ENCODE measurements around the gene HIC2. TPM values are rescaled to one million over a fixed set of nuclear protein-coding genes. Genes with fewer than 3 reads are reported as not detected.
"Not testable (repeated sequence)": the region's sequence is repeated elsewhere in the genome, so short reads cannot be mapped to it uniquely, and the experiment has no call there.

HIC2 gene
- total and polyA plus RNA-seq, 10 of the 15 experiments (the other 5 are each of a cell fraction or from before 2014, with no cell fraction given) = 0.11 to 5.0 (median 1.4) TPM

DNA sequence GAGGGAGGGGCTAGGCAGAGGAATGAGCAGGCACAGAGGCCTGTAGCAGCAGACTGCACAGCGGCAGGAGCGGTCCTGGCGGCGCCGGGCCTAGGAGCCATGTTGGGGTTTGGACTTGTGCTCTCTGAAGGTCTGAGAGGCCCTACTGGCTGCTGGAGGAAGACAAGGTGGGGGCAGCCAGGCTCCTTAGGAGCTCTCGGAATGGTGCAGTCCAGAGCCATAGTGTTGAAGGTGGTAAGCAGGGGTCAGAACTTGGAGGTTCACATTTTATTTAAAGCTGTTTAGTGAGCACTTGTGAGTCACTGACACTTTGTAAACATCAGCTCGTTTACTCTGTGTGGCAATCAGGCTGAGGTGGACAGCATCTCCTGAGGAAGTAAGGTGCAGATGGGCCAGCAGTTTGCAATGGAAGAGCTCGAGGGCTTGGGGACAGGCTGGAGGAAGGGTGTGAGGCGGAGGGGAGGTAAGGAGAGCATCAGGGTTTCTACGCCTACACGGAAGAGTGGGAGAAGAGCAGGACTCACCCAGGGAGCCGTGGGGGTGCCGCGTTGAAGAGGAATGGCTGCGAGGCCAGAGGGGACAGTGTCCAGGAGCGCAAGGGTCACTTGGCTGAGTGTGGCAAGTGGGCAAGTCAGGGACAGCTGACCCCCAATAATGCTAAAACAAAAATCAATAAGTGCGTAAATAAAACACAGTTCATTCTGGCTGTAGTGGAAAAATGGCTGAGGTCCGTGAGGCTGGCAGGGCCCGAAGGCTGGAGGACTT is 40.0 kb downstream of the HIC2 start (continued):
- TF ChIP-seq, protein P1, sequence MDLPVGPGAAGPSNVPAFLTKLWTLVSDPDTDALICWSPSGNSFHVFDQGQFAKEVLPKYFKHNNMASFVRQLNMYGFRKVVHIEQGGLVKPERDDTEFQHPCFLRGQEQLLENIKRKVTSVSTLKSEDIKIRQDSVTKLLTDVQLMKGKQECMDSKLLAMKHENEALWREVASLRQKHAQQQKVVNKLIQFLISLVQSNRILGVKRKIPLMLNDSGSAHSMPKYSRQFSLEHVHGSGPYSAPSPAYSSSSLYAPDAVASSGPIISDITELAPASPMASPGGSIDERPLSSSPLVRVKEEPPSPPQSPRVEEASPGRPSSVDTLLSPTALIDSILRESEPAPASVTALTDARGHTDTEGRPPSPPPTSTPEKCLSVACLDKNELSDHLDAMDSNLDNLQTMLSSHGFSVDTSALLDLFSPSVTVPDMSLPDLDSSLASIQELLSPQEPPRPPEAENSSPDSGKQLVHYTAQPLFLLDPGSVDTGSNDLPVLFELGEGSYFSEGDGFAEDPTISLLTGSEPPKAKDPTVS (IDR thresholded peaks at IDR 0.05; ENCODE audit: low read depth, low read length) = no peak
- TF ChIP-seq MYB (IDR thresholded peaks at IDR 0.05; ENCODE audit: borderline replicate concordance, low read depth, low read length) = no peak
- no peak for TF ChIP-seq TARDBP (IDR thresholded peaks at IDR 0.05; ENCODE audit: borderline replicate concordance)

DNA sequence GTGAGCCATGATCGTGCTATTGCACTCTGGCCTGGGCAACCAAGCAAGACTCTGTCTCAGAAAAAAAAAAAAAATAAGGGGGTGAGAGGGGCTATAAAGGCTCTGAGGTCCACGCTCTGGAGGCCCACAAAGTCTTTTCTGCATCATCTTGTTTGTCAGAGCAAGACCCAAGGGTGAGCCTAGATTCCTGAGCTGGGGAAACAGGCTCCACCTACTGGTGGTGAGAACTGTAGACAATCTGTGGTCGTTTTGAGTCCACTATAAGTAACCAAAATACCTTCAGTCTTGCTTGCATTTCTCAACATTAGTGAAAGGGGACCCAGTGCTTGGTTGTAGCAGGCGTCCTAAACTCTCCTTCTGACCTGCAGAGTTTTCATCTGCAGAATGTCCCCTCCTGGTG is 45.5 kb downstream of the HIC2 start:
- CTCF ChIA-PET; in situ Hi-C loops (cut with MboI); intact Hi-C loops (cut with micrococcal nuclease; ENCODE audit: unreplicated experiment); H3K9ac ChIP-seq (ENCODE audit: control insufficient read depth, insufficient read depth, low read length); H3K4me2 ChIP-seq (ENCODE audit: control insufficient read depth, insufficient read depth); H3K79me2 ChIP-seq (ENCODE audit: control insufficient read depth, insufficient read depth, low read length); H3K4me1 ChIP-seq (ENCODE audit: control insufficient read depth, insufficient read depth, low read length); H3K27ac ChIP-seq (ENCODE audit: control insufficient read depth, insufficient read depth); H3K4me3 ChIP-seq; DNase-seq (ENCODE audit: low read depth, low spot score); SMC1A ChIA-PET (ENCODE audit: uncharacterized antibody, unreplicated experiment); H4K20me1 ChIP-seq (ENCODE audit: control insufficient read depth, insufficient read depth); POLR2A ChIA-PET; BruUV-seq (replicated peaks); H3K36me3 ChIP-seq (ENCODE audit: control insufficient read depth in 2 of 2, insufficient read depth in 2 of 2, low read length in 1 of 2); H2AFZ ChIP-seq (ENCODE audit: control insufficient read depth, low read depth, low read length); H3K27me3 ChIP-seq (replicated peaks in 1 of 2; ENCODE audit: control insufficient read depth in 2 of 2, insufficient read depth in 2 of 2, low read length in 1 of 2); H3K9me3 ChIP-seq (replicated peaks; ENCODE audit: control insufficient read depth, insufficient read depth, low read length); RAD21 ChIA-PET (ENCODE audit: unreplicated experiment): not testable (repeated sequence)
- ATAC-seq = peak; percentile 58; the same call in 2 of the 3 replicates
- WGBS (ENCODE audit: insufficient coverage, insufficient replicate concordance, low lambda C conversion rate, missing lambda C conversion rate) = 83% methylated on average over 1 of the region's 4 CpGs
- FAIRE-seq = peak; percentile 92

DNA sequence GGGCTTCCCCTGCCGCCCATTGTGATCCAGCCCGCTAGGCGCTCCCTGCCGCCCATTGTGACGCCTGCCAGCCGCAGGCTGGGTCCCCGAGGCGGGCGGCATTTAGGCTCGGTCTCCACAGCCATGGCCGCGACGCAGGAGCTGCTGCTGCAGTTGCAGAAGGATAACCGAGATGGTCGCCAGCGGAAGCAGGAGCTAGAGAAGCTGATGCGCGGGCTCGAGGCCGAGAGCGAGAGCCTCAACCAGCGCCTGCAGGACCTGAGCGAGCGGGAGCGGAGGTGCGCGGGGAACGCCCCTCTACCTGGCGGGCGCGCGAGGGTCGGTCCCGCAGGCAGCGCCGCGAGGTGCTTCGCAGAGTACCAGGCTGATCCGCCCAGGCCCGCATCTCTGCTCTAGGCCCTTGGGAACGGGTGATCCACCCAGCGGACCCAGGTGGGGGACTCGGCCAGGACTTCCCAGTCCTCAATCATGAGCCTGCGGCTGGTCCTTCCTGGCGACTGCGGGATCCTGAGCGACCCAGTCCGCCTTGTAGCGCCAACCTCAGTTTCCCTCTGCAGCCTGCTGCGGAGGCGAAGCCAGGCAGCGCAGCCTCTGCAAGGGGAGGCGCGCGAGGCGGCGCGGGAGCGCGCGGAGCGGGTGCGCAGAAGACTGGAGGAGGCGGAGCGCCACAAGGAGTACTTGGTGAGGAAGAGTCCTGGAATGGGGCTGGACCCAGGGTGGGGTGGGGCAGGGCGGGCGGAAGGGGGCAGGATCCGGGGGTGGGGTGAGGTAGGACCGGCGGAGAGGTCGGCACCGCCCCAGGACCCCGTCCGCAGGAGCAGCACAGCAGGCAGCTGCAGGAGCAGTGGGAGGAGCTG is 50.4 kb downstream of the HIC2 start, which contains the start of gene TMEM191C:
Gene TMEM191C (plus strand): TSS at position 51 of the 857 bp plus-strand sequence. CDS start 73 bp downstream, at position 124.
- POLR2A ChIA-PET = not testable (repeated sequence)
- peak; percentile 41 for ATAC-seq

More for the DNA sequence above, 50.4 kb downstream of the HIC2 start, which contains the start of gene TMEM191C:
- DNase-seq (ENCODE audit: low read depth, low spot score); in situ Hi-C loops (cut with MboI); H3K4me2 ChIP-seq (ENCODE audit: control insufficient read depth, insufficient read depth); H3K9me3 ChIP-seq (replicated peaks; ENCODE audit: control insufficient read depth, insufficient read depth, low read length); H3K79me2 ChIP-seq (ENCODE audit: control insufficient read depth, insufficient read depth, low read length); H3K4me1 ChIP-seq (ENCODE audit: control insufficient read depth, insufficient read depth, low read length); H3K27me3 ChIP-seq (replicated peaks in 1 of 2; ENCODE audit: control insufficient read depth in 2 of 2, insufficient read depth in 2 of 2, low read length in 1 of 2); H3K27ac ChIP-seq (ENCODE audit: control insufficient read depth, insufficient read depth); H4K20me1 ChIP-seq (ENCODE audit: control insufficient read depth, insufficient read depth); BruUV-seq (replicated peaks); intact Hi-C loops (cut with micrococcal nuclease; ENCODE audit: unreplicated experiment); SMC1A ChIA-PET (ENCODE audit: uncharacterized antibody, unreplicated experiment); RAD21 ChIA-PET (ENCODE audit: unreplicated experiment); H3K36me3 ChIP-seq (ENCODE audit: control insufficient read depth in 2 of 2, insufficient read depth in 2 of 2, low read length in 1 of 2); CTCF ChIA-PET; H3K9ac ChIP-seq (ENCODE audit: control insufficient read depth, insufficient read depth, low read length); H3K4me3 ChIP-seq: not testable (repeated sequence)
- H2AFZ ChIP-seq (ENCODE audit: control insufficient read depth, low read depth, low read length) = peak within 1 kb of the TSS; percentile 29
- peak; percentile 72 for FAIRE-seq
- WGBS (ENCODE audit: insufficient coverage, insufficient replicate concordance, low lambda C conversion rate, missing lambda C conversion rate) = 0% methylated on average over 7 of the region's 74 CpGs

All from GM12878 (cell line).